ENCODE data around the gene PHACTR1. TPM values are rescaled to one million over a fixed set of nuclear protein-coding genes. Genes with fewer than 3 reads are reported as not detected.

The PHACTR1 gene
- polyA plus RNA-seq, 1 experiment: not detected

- no peak for DNase-seq (ENCODE audit: low read depth, low spot score)
- Histone ChIP-seq H3K9me3 (ENCODE audit: control insufficient read depth, insufficient read depth, low read length) (no peaks in the 10 kb centered on the region), H3K27me3 (ENCODE audit: control insufficient read depth, insufficient read depth, low read length) (no peaks in the 10 kb centered on the region), H3K27ac (ENCODE audit: low read depth, low read length) (no peak overlapping the region), H3K4me3 (ENCODE audit: low read depth, low read length) (no peak overlapping the region)
- TF ChIP-seq, protein P1, sequence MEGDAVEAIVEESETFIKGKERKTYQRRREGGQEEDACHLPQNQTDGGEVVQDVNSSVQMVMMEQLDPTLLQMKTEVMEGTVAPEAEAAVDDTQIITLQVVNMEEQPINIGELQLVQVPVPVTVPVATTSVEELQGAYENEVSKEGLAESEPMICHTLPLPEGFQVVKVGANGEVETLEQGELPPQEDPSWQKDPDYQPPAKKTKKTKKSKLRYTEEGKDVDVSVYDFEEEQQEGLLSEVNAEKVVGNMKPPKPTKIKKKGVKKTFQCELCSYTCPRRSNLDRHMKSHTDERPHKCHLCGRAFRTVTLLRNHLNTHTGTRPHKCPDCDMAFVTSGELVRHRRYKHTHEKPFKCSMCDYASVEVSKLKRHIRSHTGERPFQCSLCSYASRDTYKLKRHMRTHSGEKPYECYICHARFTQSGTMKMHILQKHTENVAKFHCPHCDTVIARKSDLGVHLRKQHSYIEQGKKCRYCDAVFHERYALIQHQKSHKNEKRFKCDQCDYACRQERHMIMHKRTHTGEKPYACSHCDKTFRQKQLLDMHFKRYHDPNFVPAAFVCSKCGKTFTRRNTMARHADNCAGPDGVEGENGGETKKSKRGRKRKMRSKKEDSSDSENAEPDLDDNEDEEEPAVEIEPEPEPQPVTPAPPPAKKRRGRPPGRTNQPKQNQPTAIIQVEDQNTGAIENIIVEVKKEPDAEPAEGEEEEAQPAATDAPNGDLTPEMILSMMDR (IDR thresholded peaks at IDR 0.05; ENCODE audit: low read depth, low read length): no peak
- CTCF ChIA-PET: no interaction called here
- POLR2A ChIA-PET: no interaction called here
Measured at GRCh38 chr6:12924911-12925310, 208.3 kb downstream of the PHACTR1 start.

DNA sequence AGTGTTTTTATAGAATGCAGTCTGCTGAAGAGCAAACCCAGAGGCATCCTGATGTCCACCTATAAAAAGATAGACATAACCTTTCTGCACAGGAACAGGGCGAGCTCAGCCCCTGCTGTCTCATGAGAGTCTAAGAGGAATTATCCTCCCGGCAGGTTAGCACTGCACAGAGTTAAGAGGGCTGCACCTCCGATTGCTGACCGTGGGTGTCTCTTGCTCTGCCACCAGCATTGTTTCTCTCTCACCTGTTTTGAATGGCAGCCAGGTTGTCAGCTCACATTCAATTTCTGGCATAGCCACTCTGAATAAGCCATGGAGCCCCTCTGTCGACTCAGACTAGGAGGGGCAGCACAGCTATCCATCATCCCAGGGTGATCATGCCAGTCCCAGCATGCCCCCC lies 211.2 kb downstream of the PHACTR1 start:
- ChIA-PET CTCF (no interaction called here), POLR2A (no interaction called here)
- Histone ChIP-seq H3K27me3 (ENCODE audit: control insufficient read depth, insufficient read depth, low read length) (no peaks in the 10 kb centered on the region), H3K27ac (ENCODE audit: low read depth, low read length) (no peak overlapping the region), H3K9me3 (ENCODE audit: control insufficient read depth, insufficient read depth, low read length) (no peaks in the 10 kb centered on the region; the same call in 1 of the 2 replicates), H3K4me3 (ENCODE audit: low read depth, low read length) (no peak overlapping the region)
- TF ChIP-seq, protein P1 (IDR thresholded peaks at IDR 0.05; ENCODE audit: low read depth, low read length): no peak
- DNase-seq (ENCODE audit: low read depth, low spot score): no peak

DNA sequence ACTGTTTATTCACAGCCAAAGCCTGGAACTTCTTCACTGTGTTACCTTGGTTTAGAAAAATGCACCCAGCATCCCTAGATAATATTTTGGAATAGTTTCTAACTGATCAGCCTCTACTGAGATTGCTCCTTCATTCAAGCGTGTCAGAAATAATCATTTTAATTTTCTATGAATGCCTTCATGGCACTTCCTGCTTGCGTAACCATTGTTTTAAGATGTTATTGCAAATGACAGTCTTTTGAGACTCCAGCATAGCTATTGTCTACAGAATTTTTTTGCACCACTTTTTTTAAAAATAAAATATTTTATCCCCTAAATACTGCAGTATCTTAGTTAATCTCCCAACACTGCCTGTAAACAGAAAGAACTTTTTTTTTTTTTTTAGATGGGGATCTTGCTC lies 213.1 kb downstream of the PHACTR1 start:
- H3K27me3 ChIP-seq (ENCODE audit: control insufficient read depth, insufficient read depth, low read length): no peaks in the 10 kb centered on the region
- H3K9me3 ChIP-seq (ENCODE audit: control insufficient read depth, insufficient read depth, low read length): no peaks in the 10 kb centered on the region; the same call in 1 of the 2 replicates
- TF ChIP-seq, protein P1 (IDR thresholded peaks at IDR 0.05; ENCODE audit: low read depth, low read length): no peak
- ChIA-PET CTCF (no interaction called here), POLR2A (no interaction called here)
- no peak overlapping the region for H3K4me3 ChIP-seq (ENCODE audit: low read depth, low read length)
- H3K27ac ChIP-seq (ENCODE audit: low read depth, low read length): no peak overlapping the region
- no peak for DNase-seq (ENCODE audit: low read depth, low spot score)

- Histone ChIP-seq H3K4me3 (ENCODE audit: low read depth, low read length) (no peak overlapping the region), H3K27ac (ENCODE audit: low read depth, low read length) (no peak overlapping the region), H3K27me3 (ENCODE audit: control insufficient read depth, insufficient read depth, low read length) (no peaks in the 10 kb centered on the region), H3K9me3 (ENCODE audit: control insufficient read depth, insufficient read depth, low read length) (no peaks in the 10 kb centered on the region; the same call in 1 of the 2 replicates)
- POLR2A ChIA-PET: no interaction called here
- no peak for DNase-seq (ENCODE audit: low read depth, low spot score)
- CTCF ChIA-PET: no interaction called here
- TF ChIP-seq, protein P1 (IDR thresholded peaks at IDR 0.05; ENCODE audit: low read depth, low read length): no peak
Measured at GRCh38 chr6:12931639-12932038, 215.1 kb downstream of the PHACTR1 start.

- ChIA-PET POLR2A (no interaction called here), CTCF (no interaction called here)
- H3K27ac ChIP-seq (ENCODE audit: low read depth, low read length): no peak overlapping the region
Measured at GRCh38 chr6:12935637-12936036, 219.1 kb downstream of the PHACTR1 start.

More at GRCh38 chr6:12935637-12936036, 219.1 kb downstream of the PHACTR1 start:
- Histone ChIP-seq H3K27me3 (ENCODE audit: control insufficient read depth, insufficient read depth, low read length) (no peaks in the 10 kb centered on the region), H3K9me3 (ENCODE audit: control insufficient read depth, insufficient read depth, low read length) (no peaks in the 10 kb centered on the region), H3K4me3 (ENCODE audit: low read depth, low read length) (no peak overlapping the region)
- no peak for DNase-seq (ENCODE audit: low read depth, low spot score)
- TF ChIP-seq, protein P1 (IDR thresholded peaks at IDR 0.05; ENCODE audit: low read depth, low read length): no peak
